Activated gamma-delta T cell treated with Interleukin-2 at 50 U/mL for 16 hours (primary cell): ENCODE results near the gene CHST3.
"Not testable (repeated sequence)": the region's sequence is repeated elsewhere in the genome, so short reads cannot be mapped to it uniquely, and the experiment has no call there.

Experiments
- DNase-seq: peaks from one replicate; pipeline ENCODE4 v3.0.0-alpha.2; 2020

CHST3 gene

GRCh38 chr10:72013202-72013945, 49.2 kb downstream of the CHST3 start:
- DNase-seq = no peak

- no peak for DNase-seq
Observed at GRCh38 chr10:72014197-72014596, 50.0 kb downstream of the CHST3 start.

GRCh38 chr10:72014785-72015480, 50.7 kb downstream of the CHST3 start:
- DNase-seq = no peak

- no peak for DNase-seq
Observed at GRCh38 chr10:72015841-72016240, 51.6 kb downstream of the CHST3 start.

- DNase-seq = no peak
Observed at GRCh38 chr10:72016608-72017300, 52.6 kb downstream of the CHST3 start.

- no peak for DNase-seq
Observed at GRCh38 chr10:72019085-72019876, 55.1 kb downstream of the CHST3 start.

GRCh38 chr10:72020914-72021809, 57.0 kb downstream of the CHST3 start:
- no peak for DNase-seq

- DNase-seq = no peak
Observed at GRCh38 chr10:72022228-72022627, 58.0 kb downstream of the CHST3 start.

- DNase-seq = no peak
Observed at GRCh38 chr10:72024596-72024995, 60.4 kb downstream of the CHST3 start.

- DNase-seq = no peak
Observed at GRCh38 chr10:72025400-72025799, 61.2 kb downstream of the CHST3 start.

GRCh38 chr10:72025832-72026231, 61.6 kb downstream of the CHST3 start:
- no peak for DNase-seq

- no peak for DNase-seq
Observed at GRCh38 chr10:72026278-72027111, 62.3 kb downstream of the CHST3 start.

GRCh38 chr10:72027498-72027897, 63.3 kb downstream of the CHST3 start:
- DNase-seq = no peak

- DNase-seq = no peak
Observed at GRCh38 chr10:72029414-72029813, 65.2 kb downstream of the CHST3 start.

- no peak for DNase-seq
Observed at GRCh38 chr10:72030762-72031543, 66.8 kb downstream of the CHST3 start.

GRCh38 chr10:72031706-72032105, 67.5 kb downstream of the CHST3 start:
- DNase-seq = no peak

- not testable (repeated sequence) for DNase-seq
Observed at GRCh38 chr10:72032409-72033162, 68.4 kb downstream of the CHST3 start.

GRCh38 chr10:72034040-72034499, 69.9 kb downstream of the CHST3 start:
- DNase-seq = no peak

- DNase-seq = no peak
Observed at GRCh38 chr10:72034761-72035160, 70.6 kb downstream of the CHST3 start.
